Measurements from ENCODE around the gene STRIP1.
A peak's percentile ranks its signal among the peaks of the same experiment; 100 is the strongest.
"Not testable (repeated sequence)": the region's sequence is repeated elsewhere in the genome, so short reads cannot be mapped to it uniquely, and the experiment has no call there.

STRIP1 gene

GRCh38 chr1:110076789-110077500 is 42.5 kb downstream of the STRIP1 start:
- TF ChIP-seq CTCF (IDR thresholded peaks at IDR 0.05) = no peak
- no peak overlapping the region for H3K4me2 ChIP-seq (ENCODE audit: low read length)
- no peaks in the 10 kb centered on the region for H3K36me3 ChIP-seq (ENCODE audit: control insufficient read depth, insufficient read depth, low read length)
- no peak overlapping the region for H3K4me3 ChIP-seq (ENCODE audit: low read depth, low read length)
- no peaks in the 10 kb centered on the region for H3K9me3 ChIP-seq (ENCODE audit: control insufficient read depth, low read length)
- no peaks in the 10 kb centered on the region for H3K4me1 ChIP-seq
- H3K27ac ChIP-seq = no peak overlapping the region
- no peaks in the 10 kb centered on the region for H3K79me2 ChIP-seq
- H3K27me3 ChIP-seq (ENCODE audit: control insufficient read depth, insufficient read depth, low read length) = no peaks in the 10 kb centered on the region
- no peak overlapping the region for H3K9ac ChIP-seq
- H2AFZ ChIP-seq = no peak overlapping the region

GRCh38 chr1:110079995-110080394 is 45.6 kb downstream of the STRIP1 start:
- not testable (repeated sequence) for H3K79me2 ChIP-seq; H3K27me3 ChIP-seq (ENCODE audit: control insufficient read depth, insufficient read depth, low read length); H3K9me3 ChIP-seq (ENCODE audit: control insufficient read depth, low read length); H3K4me3 ChIP-seq (ENCODE audit: low read depth, low read length); H3K4me1 ChIP-seq; H3K36me3 ChIP-seq (ENCODE audit: control insufficient read depth, insufficient read depth, low read length); H2AFZ ChIP-seq; H3K9ac ChIP-seq; H3K27ac ChIP-seq; H3K4me2 ChIP-seq (ENCODE audit: low read length)

- Histone ChIP-seq H3K27me3 (ENCODE audit: control insufficient read depth, insufficient read depth, low read length) (no peaks in the 10 kb centered on the region), H3K4me3 (ENCODE audit: low read depth, low read length) (no peak overlapping the region), H3K27ac (no peak overlapping the region), H3K9me3 (ENCODE audit: control insufficient read depth, low read length) (no peaks in the 10 kb centered on the region), H3K36me3 (ENCODE audit: control insufficient read depth, insufficient read depth, low read length) (no peaks in the 10 kb centered on the region), H3K9ac (no peak overlapping the region), H3K4me1 (no peaks in the 10 kb centered on the region), H3K4me2 (ENCODE audit: low read length) (no peak overlapping the region), H3K79me2 (no peaks in the 10 kb centered on the region), H2AFZ (no peak overlapping the region)
- TF ChIP-seq CTCF (IDR thresholded peaks at IDR 0.05) = no peak
These were observed 46.6 kb downstream of the STRIP1 start for GRCh38 chr1:110081061-110081460.

- Histone ChIP-seq H3K4me1 (no peaks in the 10 kb centered on the region), H3K4me2 (ENCODE audit: low read length) (no peak overlapping the region), H3K4me3 (ENCODE audit: low read depth, low read length) (no peak overlapping the region), H3K27ac (no peak overlapping the region), H3K9me3 (ENCODE audit: control insufficient read depth, low read length) (no peaks in the 10 kb centered on the region), H3K36me3 (ENCODE audit: control insufficient read depth, insufficient read depth, low read length) (no peaks in the 10 kb centered on the region), H3K9ac (no peak overlapping the region), H3K27me3 (ENCODE audit: control insufficient read depth, insufficient read depth, low read length) (no peaks in the 10 kb centered on the region), H2AFZ (no peak overlapping the region), H3K79me2 (no peaks in the 10 kb centered on the region)
- TF ChIP-seq CTCF (IDR thresholded peaks at IDR 0.05) = no peak
These were observed 48.1 kb downstream of the STRIP1 start for GRCh38 chr1:110082477-110082876.

- no peak overlapping the region for H3K27ac ChIP-seq
- no peak overlapping the region for H3K4me3 ChIP-seq (ENCODE audit: low read depth, low read length)
- H3K79me2 ChIP-seq = no peaks in the 10 kb centered on the region
- H3K27me3 ChIP-seq (ENCODE audit: control insufficient read depth, insufficient read depth, low read length) = no peaks in the 10 kb centered on the region
- no peak overlapping the region for H2AFZ ChIP-seq
- H3K9me3 ChIP-seq (ENCODE audit: control insufficient read depth, low read length) = no peaks in the 10 kb centered on the region
- H3K9ac ChIP-seq = no peak overlapping the region
- H3K36me3 ChIP-seq (ENCODE audit: control insufficient read depth, insufficient read depth, low read length) = no peaks in the 10 kb centered on the region
- peak overlapping the region; percentile 71 for H3K4me2 ChIP-seq (ENCODE audit: low read length)
- H3K4me1 ChIP-seq = no peaks in the 10 kb centered on the region
- no peak for TF ChIP-seq CTCF (IDR thresholded peaks at IDR 0.05)
These were observed 48.8 kb downstream of the STRIP1 start for GRCh38 chr1:110083061-110083865.
